NT2/D1 (cell line): ENCODE measurements around the gene CDH12.

Experiments used
- DNase-seq: peaks from one replicate; pipeline ENCODE4 v3.0.0-alpha.2; 2011; ENCODE audit warnings: low read depth, low spot score
- H3K27me3 ChIP-seq: 2 replicates; pipeline ENCODE4 v1.6.0; 2011; ENCODE audit warnings: mild to moderate bottlenecking; ENCODE audit not compliant: insufficient read length, insufficient read depth
- H3K36me3 ChIP-seq: 2 replicates; pipeline ENCODE4 v1.6.1; 2011; ENCODE audit warnings: mild to moderate bottlenecking, low read length, mixed read lengths; ENCODE audit not compliant: insufficient read depth, insufficient read length
- H3K4me1 ChIP-seq: 2 replicates; pipeline ENCODE4 v1.5.1; 2011; ENCODE audit not compliant: insufficient read depth, insufficient read length
- H3K4me3 ChIP-seq: 2 replicates; pipeline ENCODE4 v1.5.1; 2011; ENCODE audit warnings: low read depth; ENCODE audit not compliant: insufficient read length
- H3K9ac ChIP-seq: 2 replicates; pipeline ENCODE4 v1.6.0; 2011; ENCODE audit warnings: low read depth; ENCODE audit not compliant: insufficient read length
- H3K9me3 ChIP-seq: 2 replicates; pipeline ENCODE4 v1.5.1; 2011; ENCODE audit warnings: mild to moderate bottlenecking, low read length; ENCODE audit not compliant: insufficient read depth
- SUZ12 ChIP-seq: IDR thresholded peaks from 2 replicates; pipeline ENCODE4 v1.6.1; 2011; ENCODE audit not compliant: insufficient read length, insufficient read depth; ENCODE audit errors: extremely low read depth
- YY1 ChIP-seq: IDR thresholded peaks from 2 replicates; pipeline ENCODE4 v1.6.1; 2011; ENCODE audit not compliant: insufficient read length, insufficient read depth
- ZNF274 ChIP-seq: IDR thresholded peaks from 2 replicates; pipeline ENCODE4 v1.6.1; 2011; ENCODE audit warnings: mild to moderate bottlenecking, low read depth, low read length

CDH12 gene

GRCh38 chr5:21882074-21882745, 970.9 kb downstream of the CDH12 start:
- Histone ChIP-seq H3K4me1 (no peaks in the 10 kb centered on the region), H3K27me3 (no peaks in the 10 kb centered on the region), H3K36me3 (no peaks in the 10 kb centered on the region), H3K9me3 (no peaks in the 10 kb centered on the region), H3K9ac (no peak overlapping the region), H3K4me3 (no peak overlapping the region)
- TF ChIP-seq SUZ12 (no peak), YY1 (no peak), ZNF274 (no peak)
- DNase-seq: no peak

DNA sequence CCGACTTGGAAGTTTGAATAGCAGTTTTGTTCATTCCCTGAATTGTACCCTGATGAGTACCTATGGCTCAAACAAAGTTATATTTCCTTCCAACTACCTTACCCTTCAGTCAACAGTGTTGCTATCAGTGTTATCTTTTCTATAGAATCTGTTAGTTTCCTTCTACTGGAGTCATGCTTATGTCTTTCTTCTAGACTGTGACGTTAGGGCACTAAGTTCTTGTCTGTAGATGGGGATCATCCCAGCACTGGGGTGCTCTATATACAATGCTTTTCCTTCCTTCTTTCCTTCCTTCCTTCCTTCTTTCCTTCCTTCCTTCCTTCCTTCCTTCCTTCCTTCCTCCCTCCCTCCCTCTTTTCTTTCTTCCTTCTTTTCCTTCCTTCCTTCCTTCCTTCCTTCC, 973.0 kb downstream of the CDH12 start:
- TF ChIP-seq SUZ12 (no peak), ZNF274 (no peak), YY1 (no peak)
- no peak overlapping the region for H3K4me3 ChIP-seq
- no peaks in the 10 kb centered on the region for H3K9me3 ChIP-seq
- H3K27me3 ChIP-seq: no peaks in the 10 kb centered on the region
- no peaks in the 10 kb centered on the region for H3K36me3 ChIP-seq
- no peaks in the 10 kb centered on the region for H3K4me1 ChIP-seq
- no peak overlapping the region for H3K9ac ChIP-seq
- no peak for DNase-seq

DNA sequence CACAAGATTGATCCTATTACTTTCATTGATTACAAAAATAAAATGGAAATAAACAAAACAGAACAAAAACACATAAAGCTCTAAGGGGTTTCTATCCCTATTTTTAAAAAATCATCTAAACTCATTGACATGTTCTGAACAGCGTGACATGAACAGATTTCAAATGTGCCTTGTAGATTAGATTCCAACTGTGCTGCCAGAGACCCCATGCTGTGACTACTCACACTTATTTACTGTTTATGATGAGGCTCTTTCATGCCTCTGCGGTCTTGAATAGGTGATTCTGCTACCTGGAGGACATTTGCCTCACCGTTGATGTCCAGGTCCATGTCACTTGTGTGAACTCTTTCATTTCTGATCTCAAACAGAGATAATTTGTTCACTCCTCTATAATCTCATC, 990.2 kb downstream of the CDH12 start:
- Histone ChIP-seq H3K9me3 (no peaks in the 10 kb centered on the region), H3K4me3 (no peak overlapping the region), H3K9ac (no peak overlapping the region), H3K4me1 (no peaks in the 10 kb centered on the region), H3K27me3 (no peaks in the 10 kb centered on the region), H3K36me3 (no peaks in the 10 kb centered on the region)
- no peak for DNase-seq
- no peak for TF ChIP-seq SUZ12
- TF ChIP-seq YY1: no peak
- no peak for TF ChIP-seq ZNF274

DNA sequence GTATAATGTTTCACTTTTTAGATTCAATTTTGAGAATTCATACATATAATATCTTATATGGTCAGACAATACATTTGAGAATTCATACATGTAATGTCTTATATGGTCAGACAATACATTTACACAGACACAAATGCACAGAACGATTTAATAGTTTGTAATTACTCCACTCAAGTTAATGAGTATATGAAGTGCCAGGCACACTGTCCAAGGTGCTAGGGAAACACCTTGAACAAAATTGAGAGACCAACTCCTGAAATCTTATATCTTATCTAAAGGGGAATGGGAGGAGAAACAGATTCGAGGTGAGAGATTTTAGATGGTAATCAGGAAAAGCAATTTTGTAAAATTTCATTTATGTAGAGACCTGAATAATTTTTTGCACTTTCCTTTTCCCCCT, 994.7 kb downstream of the CDH12 start:
- Histone ChIP-seq H3K4me3 (no peak overlapping the region), H3K9me3 (no peaks in the 10 kb centered on the region), H3K4me1 (no peaks in the 10 kb centered on the region), H3K36me3 (no peaks in the 10 kb centered on the region), H3K27me3 (no peaks in the 10 kb centered on the region), H3K9ac (no peak overlapping the region)
- no peak for DNase-seq
- TF ChIP-seq ZNF274 (no peak), YY1 (no peak), SUZ12 (no peak)

DNA sequence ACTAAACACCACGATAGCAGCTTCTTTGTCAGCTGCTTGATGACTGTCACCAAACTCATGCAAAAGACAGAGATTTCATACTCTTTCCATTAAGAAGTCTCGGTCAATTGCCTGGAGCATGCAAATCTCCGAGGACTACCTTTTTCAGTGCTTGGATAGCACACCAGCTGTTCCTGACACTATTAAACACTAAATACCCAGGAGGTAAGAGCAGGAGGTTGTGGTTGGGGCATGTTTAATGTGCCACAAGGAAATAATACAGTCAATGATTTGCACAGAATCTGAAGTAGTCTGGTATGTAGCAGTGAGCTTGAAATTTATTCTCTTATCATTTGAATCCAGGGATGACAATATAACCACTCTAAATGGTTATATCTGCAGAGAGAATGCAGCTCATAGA, 996.2 kb downstream of the CDH12 start:
- Histone ChIP-seq H3K4me1 (no peaks in the 10 kb centered on the region), H3K9me3 (no peaks in the 10 kb centered on the region), H3K27me3 (no peaks in the 10 kb centered on the region), H3K9ac (no peak overlapping the region), H3K4me3 (no peak overlapping the region), H3K36me3 (no peaks in the 10 kb centered on the region)
- DNase-seq: no peak
- TF ChIP-seq YY1 (no peak), ZNF274 (no peak)

DNA sequence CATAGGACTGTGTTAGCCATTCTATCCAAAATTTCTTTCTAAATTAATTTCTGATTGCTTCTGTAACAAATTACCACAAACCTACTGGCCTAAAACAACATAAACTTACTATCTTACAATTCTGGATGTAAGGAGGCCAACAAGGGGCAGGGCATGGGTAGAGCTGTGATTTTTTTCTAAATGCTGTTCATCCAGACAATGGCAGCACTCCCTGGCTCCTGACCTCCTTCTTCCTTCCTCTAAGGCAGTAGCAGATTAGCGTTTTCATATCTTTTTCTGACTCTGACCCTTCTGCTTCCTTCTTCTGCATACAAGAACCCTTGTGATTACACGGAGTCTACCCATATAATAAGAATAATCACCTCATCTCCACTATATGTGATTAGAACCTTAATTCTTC, 1005.8 kb downstream of the CDH12 start:
- H3K4me3 ChIP-seq: no peak overlapping the region
- H3K9me3 ChIP-seq: no peaks in the 10 kb centered on the region
- no peaks in the 10 kb centered on the region for H3K4me1 ChIP-seq

DNA sequence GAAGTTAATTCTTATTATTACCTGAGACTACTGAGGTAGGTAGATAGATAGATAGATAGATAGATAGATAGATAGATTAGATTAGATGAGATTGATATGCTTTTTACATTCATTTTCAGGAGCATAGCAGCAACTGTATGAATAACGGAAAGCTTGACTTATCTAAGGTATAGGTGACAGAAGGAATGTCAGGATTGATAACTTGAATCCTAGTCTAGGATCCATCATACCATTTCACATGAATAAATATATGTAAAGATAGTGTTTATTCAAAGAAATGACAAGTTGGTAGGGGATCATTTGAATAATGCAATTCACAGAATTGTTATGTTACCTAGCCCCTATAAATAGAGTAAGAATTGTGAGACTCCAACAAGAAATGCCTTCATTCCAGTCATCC, 1008.2 kb downstream of the CDH12 start:
- Histone ChIP-seq H3K4me1 (no peaks in the 10 kb centered on the region), H3K36me3 (no peaks in the 10 kb centered on the region), H3K4me3 (no peak overlapping the region), H3K9ac (no peak overlapping the region), H3K27me3 (no peaks in the 10 kb centered on the region), H3K9me3 (no peaks in the 10 kb centered on the region)
- no peak for DNase-seq
- TF ChIP-seq SUZ12 (no peak), YY1 (no peak), ZNF274 (no peak)

More for the DNA sequence above, 1005.8 kb downstream of the CDH12 start:
- DNase-seq: no peak
- Histone ChIP-seq H3K36me3 (no peaks in the 10 kb centered on the region), H3K27me3 (no peaks in the 10 kb centered on the region), H3K9ac (no peak overlapping the region)
- no peak for TF ChIP-seq YY1
- TF ChIP-seq ZNF274: no peak
- no peak for TF ChIP-seq SUZ12
